ENCODE data around the gene AIFM2. TPM values are rescaled to one million over a fixed set of nuclear protein-coding genes. Genes with fewer than 3 reads are reported as not detected.

AIFM2 gene
- total RNA-seq, 4 donors from 2014 or later, result 11.8 to 23.3 (median 16.9) TPM

DNA sequence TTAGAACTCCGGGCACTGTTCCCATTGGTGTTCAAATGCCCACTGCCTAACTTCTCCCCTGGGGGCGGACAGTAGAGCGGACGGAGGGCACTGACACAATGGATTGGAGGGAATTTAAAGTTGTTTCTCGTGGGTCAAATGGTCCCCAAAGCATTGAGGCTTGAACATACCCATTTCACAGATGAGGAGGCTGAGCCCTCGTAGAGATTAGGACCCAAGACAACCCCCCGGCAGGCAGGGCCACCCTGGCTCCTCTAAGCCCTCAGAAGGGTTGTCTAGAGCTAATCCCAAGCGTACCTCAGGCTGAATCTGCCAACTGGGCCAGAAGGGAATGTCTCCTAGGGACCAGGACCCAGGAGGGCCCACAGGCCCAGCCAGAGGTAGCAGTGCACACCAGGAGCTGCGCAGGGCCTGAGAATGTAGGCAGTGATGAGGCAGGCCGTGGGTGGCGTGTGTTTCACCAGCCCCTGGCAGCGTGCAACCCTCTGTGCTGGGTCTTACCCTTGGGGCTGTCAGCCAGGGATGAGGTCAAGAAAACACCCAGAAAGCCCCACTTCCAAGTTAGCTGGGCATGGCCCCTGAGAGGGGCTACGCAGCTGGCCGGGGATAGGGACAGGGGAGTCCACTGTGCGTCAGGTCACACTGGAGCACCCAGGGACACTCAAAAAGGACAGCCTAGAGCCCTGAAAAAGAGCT lies 5.8 kb downstream of the AIFM2 start:
- no peak overlapping the region for H3K4me3 ChIP-seq
- TF ChIP-seq POLR2A (IDR thresholded peaks at IDR 0.05), result no peak
- TF ChIP-seq, protein P1, sequence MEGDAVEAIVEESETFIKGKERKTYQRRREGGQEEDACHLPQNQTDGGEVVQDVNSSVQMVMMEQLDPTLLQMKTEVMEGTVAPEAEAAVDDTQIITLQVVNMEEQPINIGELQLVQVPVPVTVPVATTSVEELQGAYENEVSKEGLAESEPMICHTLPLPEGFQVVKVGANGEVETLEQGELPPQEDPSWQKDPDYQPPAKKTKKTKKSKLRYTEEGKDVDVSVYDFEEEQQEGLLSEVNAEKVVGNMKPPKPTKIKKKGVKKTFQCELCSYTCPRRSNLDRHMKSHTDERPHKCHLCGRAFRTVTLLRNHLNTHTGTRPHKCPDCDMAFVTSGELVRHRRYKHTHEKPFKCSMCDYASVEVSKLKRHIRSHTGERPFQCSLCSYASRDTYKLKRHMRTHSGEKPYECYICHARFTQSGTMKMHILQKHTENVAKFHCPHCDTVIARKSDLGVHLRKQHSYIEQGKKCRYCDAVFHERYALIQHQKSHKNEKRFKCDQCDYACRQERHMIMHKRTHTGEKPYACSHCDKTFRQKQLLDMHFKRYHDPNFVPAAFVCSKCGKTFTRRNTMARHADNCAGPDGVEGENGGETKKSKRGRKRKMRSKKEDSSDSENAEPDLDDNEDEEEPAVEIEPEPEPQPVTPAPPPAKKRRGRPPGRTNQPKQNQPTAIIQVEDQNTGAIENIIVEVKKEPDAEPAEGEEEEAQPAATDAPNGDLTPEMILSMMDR (IDR thresholded peaks at IDR 0.05), result no peak
- TF ChIP-seq EP300 (IDR thresholded peaks at IDR 0.05), result no peak
- TF ChIP-seq POLR2AphosphoS5 (IDR thresholded peaks at IDR 0.05), result no peak
- no peaks in the 10 kb centered on the region for H3K27me3 ChIP-seq
- H3K27ac ChIP-seq, result no peak overlapping the region
- peaks cover 0 to 30% of the 10 kb centered on the region in 2 donors for H3K36me3 ChIP-seq
- WGBS, 2 donors (ENCODE audit: low coverage in 1 of 2), result 69 to 97% methylated on average over 2 to 5 of the region's 15 CpGs
- no peak for ATAC-seq
- no peaks in the 10 kb centered on the region for H3K9me3 ChIP-seq
- peaks cover 0 to 17% (median 4%) of the 10 kb centered on the region in 3 donors for H3K4me1 ChIP-seq

GRCh38 chr10:70125918-70126552 lies 6.6 kb downstream of the AIFM2 start:
- H3K27ac ChIP-seq, result no peak overlapping the region
- no peak overlapping the region for H3K4me3 ChIP-seq
- ATAC-seq, result no peak
- 78 to 93% methylated on average over 4 of the region's 5 CpGs for WGBS, 2 donors (ENCODE audit: low coverage in 1 of 2)
- peaks cover 0 to 38% of the 10 kb centered on the region in 2 donors for H3K36me3 ChIP-seq
- H3K4me1 ChIP-seq, result peaks cover 0 to 9% (median 0%) of the 10 kb centered on the region in 3 donors
- H3K9me3 ChIP-seq, result no peaks in the 10 kb centered on the region
- H3K27me3 ChIP-seq, result no peaks in the 10 kb centered on the region
- TF ChIP-seq, protein P1 (IDR thresholded peaks at IDR 0.05), result no peak
- TF ChIP-seq POLR2A (IDR thresholded peaks at IDR 0.05) (no peak), EP300 (IDR thresholded peaks at IDR 0.05) (no peak), POLR2AphosphoS5 (IDR thresholded peaks at IDR 0.05) (no peak)

DNA sequence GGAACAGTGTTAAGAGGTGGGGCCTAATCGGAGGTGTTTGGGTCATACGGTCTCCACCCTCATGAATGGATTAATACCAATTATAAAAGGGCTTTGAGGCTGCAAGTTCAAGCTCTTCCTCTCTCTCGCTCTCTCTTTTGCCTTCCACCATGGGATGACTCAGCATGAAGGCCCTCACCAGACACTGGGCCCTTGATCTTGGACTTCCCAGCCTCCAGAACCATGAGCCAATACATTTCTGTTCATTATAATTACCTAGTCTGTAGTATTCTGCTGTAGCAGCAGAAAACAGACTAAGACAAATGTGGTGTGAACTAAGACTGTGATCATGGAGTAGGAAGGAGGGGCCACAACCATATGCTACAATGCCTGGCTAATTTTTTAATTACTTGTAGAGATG lies 7.7 kb downstream of the AIFM2 start:
- WGBS, 2 donors (ENCODE audit: low coverage in 1 of 2), result 85 to 94% methylated on average over 2 of the region's 3 CpGs
- H3K4me3 ChIP-seq, result no peak overlapping the region
- H3K27me3 ChIP-seq, result no peaks in the 10 kb centered on the region
- peaks cover 0 to 49% of the 10 kb centered on the region in 2 donors for H3K36me3 ChIP-seq
- H3K4me1 ChIP-seq, result no peaks in the 10 kb centered on the region
- no peaks in the 10 kb centered on the region for H3K9me3 ChIP-seq
- TF ChIP-seq, protein P1 (IDR thresholded peaks at IDR 0.05), result no peak
- no peak for TF ChIP-seq POLR2A (IDR thresholded peaks at IDR 0.05)
- TF ChIP-seq EP300 (IDR thresholded peaks at IDR 0.05), result no peak
- TF ChIP-seq POLR2AphosphoS5 (IDR thresholded peaks at IDR 0.05), result no peak
- ATAC-seq, result no peak
- H3K27ac ChIP-seq, result no peak overlapping the region

DNA sequence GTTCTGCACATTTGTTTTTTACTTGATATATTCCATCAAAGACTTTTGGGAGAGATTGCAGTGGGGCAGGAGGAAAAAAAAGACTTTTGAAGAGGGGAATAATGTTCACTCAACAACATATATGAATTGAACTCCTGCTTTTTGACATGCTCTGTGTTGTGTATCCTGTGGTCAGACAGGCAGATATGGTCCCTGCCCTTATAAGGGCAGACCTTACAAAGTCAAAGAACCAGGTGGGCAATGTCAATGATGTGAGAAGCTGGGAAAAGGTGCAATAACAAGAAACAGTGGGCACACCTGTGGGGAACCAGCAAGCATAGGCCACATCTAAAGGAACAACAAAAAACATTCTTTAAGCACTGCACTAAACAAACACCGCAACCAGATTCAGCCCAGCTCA lies 8.2 kb downstream of the AIFM2 start:
- ATAC-seq, result no peak
- H3K4me1 ChIP-seq, result no peaks in the 10 kb centered on the region
- WGBS, 2 donors (ENCODE audit: low coverage in 1 of 2), result 100% methylated on average over 1 of the region's 1 CpG; no CpG with 5 or more reads in 1 of the 2 donors
- TF ChIP-seq POLR2A (IDR thresholded peaks at IDR 0.05) (no peak), POLR2AphosphoS5 (IDR thresholded peaks at IDR 0.05) (no peak), EP300 (IDR thresholded peaks at IDR 0.05) (no peak)
- TF ChIP-seq, protein P1 (IDR thresholded peaks at IDR 0.05), result no peak
- H3K36me3 ChIP-seq, result peaks cover 0 to 54% of the 10 kb centered on the region in 2 donors
- H3K27ac ChIP-seq, result no peak overlapping the region
- H3K9me3 ChIP-seq, result no peaks in the 10 kb centered on the region
- no peaks in the 10 kb centered on the region for H3K27me3 ChIP-seq
- no peak overlapping the region for H3K4me3 ChIP-seq
